ENCODE measurements around the gene PLPP4. TPM values are rescaled to one million over a fixed set of nuclear protein-coding genes. Genes with fewer than 3 reads are reported as not detected.

The PLPP4 gene
- polyA plus RNA-seq, 1 of the 3 experiments (the other 2 are of a cell fraction): 27.9 TPM

DNA sequence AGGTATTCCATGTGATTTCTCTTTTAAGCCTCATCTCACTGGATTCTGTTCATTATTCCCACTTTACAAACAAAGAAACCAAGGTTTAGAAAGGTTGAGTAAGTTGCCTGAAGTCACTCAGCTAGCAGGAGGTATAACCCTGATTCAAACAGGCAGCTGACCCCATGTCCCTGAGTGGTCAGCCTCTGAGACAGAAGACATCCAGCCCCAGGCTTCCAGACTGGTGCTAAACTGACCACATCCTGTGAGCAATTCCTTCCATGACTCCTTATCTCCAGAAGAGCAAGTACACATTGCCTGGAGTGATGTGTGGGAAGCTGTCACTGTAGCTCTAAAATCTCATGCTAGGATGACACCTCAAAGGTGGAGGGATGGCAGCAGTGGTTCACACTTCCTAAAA, 3.7 kb downstream of the PLPP4 start:
- Histone ChIP-seq H3K9me2 (no peaks in the 10 kb centered on the region), H3K79me2 (ENCODE audit: insufficient read depth) (peaks cover 86% of the 10 kb centered on the region), H3K9ac (peak overlapping the region; percentile 98; the same call in 1 of the 2 replicates), H3K36me3 (replicated peaks in 1 of 2; ENCODE audit: control insufficient read depth in 1 of 2, insufficient read depth in 2 of 2, low read length in 1 of 2) (peaks cover 0 to 13% of the 10 kb centered on the region in 2 experiments), H3K9me3 (no peaks in the 10 kb centered on the region), H3K27me3 (ENCODE audit: insufficient read depth) (no peaks in the 10 kb centered on the region), H3K4me3 (ENCODE audit: low read depth in 2 of 2, low read length in 1 of 2) (no peak overlapping the region), H3F3A (replicated peaks; ENCODE audit: insufficient read depth) (peaks cover 31% of the 10 kb centered on the region), H2AFZ (ENCODE audit: low read depth) (no peak overlapping the region), H3K27ac (ENCODE audit: low read depth in 2 of 2, low read length in 1 of 2) (peak overlapping the region in 1 of 2 experiments; percentile 88; a peak in 3 of 4 replicates), H3K4me2 (peak overlapping the region; percentile 96; the same call in 1 of the 2 replicates), H4K20me1 (ENCODE audit: insufficient read depth) (no peaks in the 10 kb centered on the region), H3K4me1 (ENCODE audit: control insufficient read depth in 1 of 2, insufficient read depth in 2 of 2, low read depth in 1 of 2, low read length in 1 of 2) (peaks cover 28 to 43% of the 10 kb centered on the region in 2 experiments)
- ChIA-PET CTCF (interaction anchor here (1.0 kb wide), 2 partner anchors 9 to 25 kb away, joined by 4 read pairs; no protein-coding TSS in a partner anchor), POLR2A (no interaction called here)
- DNase-seq: no peak
- TF ChIP-seq SIN3A (IDR thresholded peaks at IDR 0.05; ENCODE audit: borderline replicate concordance, low read depth, low read length) (peak; percentile 70; the same call in 1 of the 2 replicates), EZH2phosphoT487 (IDR thresholded peaks at IDR 0.05; ENCODE audit: borderline replicate concordance, low read depth) (no peak), GATA2 (CRISPR knock-in tag; IDR thresholded peaks at IDR 0.05) (no peak), RCOR1 (IDR thresholded peaks at IDR 0.05; ENCODE audit: low read length) (no peak), RXRA (IDR thresholded peaks at IDR 0.05; ENCODE audit: borderline replicate concordance, low read depth) (peak; percentile 97), RAD21 (IDR thresholded peaks at IDR 0.05; ENCODE audit: low read length) (no peak), USF1 (IDR thresholded peaks at IDR 0.05; ENCODE audit: borderline replicate concordance, low read depth) (no peak), PBX3 (IDR thresholded peaks at IDR 0.05) (peak; percentile 93), CTCF (IDR thresholded peaks at IDR 0.05) (no peak), CHD2 (IDR thresholded peaks at IDR 0.05; ENCODE audit: low read length, partially characterized antibody) (no peak), USF2 (IDR thresholded peaks at IDR 0.05; ENCODE audit: borderline replicate concordance, low read depth, low read length) (no peak), RFX5 (IDR thresholded peaks at IDR 0.05; ENCODE audit: low read length) (no peak), TAF1 (IDR thresholded peaks at IDR 0.05; ENCODE audit: borderline replicate concordance, low read depth, low read length) (no peak), YY1 (IDR thresholded peaks at IDR 0.05; ENCODE audit: low read depth) (no peak), NFIC (IDR thresholded peaks at IDR 0.05; ENCODE audit: borderline replicate concordance) (peak; percentile 77; the same call in 1 of the 2 replicates), NRF1 (IDR thresholded peaks at IDR 0.05; ENCODE audit: low read depth, low read length) (no peak), MEF2A (IDR thresholded peaks at IDR 0.05; ENCODE audit: borderline replicate concordance, low read depth) (no peak), SMC3 (IDR thresholded peaks at IDR 0.05; ENCODE audit: low read depth, low read length) (no peak), POLR2AphosphoS5 (IDR thresholded peaks at IDR 0.05; ENCODE audit: low read depth, low read length) (peak; percentile 81), TEAD4 (IDR thresholded peaks at IDR 0.05; ENCODE audit: borderline replicate concordance, insufficient read depth) (peak; percentile 80), MAX (IDR thresholded peaks at IDR 0.05; ENCODE audit: low read depth) (peak; percentile 70), TCF12 (IDR thresholded peaks at IDR 0.05) (peak; percentile 97), IRF3 (IDR thresholded peaks at IDR 0.05; ENCODE audit: low read depth, low read length) (no peak), JUND (IDR thresholded peaks at IDR 0.05) (peak; percentile 85), FOSL2 (IDR thresholded peaks at IDR 0.05; ENCODE audit: borderline replicate concordance, low read depth) (peak; percentile 84), GABPA (IDR thresholded peaks at IDR 0.05; ENCODE audit: low read depth) (no peak), FOXM1 (IDR thresholded peaks at IDR 0.05; ENCODE audit: low read depth) (peak; percentile 80)
- TF ChIP-seq, protein P1, sequence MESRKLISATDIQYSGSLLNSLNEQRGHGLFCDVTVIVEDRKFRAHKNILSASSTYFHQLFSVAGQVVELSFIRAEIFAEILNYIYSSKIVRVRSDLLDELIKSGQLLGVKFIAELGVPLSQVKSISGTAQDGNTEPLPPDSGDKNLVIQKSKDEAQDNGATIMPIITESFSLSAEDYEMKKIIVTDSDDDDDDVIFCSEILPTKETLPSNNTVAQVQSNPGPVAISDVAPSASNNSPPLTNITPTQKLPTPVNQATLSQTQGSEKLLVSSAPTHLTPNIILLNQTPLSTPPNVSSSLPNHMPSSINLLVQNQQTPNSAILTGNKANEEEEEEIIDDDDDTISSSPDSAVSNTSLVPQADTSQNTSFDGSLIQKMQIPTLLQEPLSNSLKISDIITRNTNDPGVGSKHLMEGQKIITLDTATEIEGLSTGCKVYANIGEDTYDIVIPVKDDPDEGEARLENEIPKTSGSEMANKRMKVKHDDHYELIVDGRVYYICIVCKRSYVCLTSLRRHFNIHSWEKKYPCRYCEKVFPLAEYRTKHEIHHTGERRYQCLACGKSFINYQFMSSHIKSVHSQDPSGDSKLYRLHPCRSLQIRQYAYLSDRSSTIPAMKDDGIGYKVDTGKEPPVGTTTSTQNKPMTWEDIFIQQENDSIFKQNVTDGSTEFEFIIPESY (IDR thresholded peaks at IDR 0.05; ENCODE audit: borderline replicate concordance, low read depth): peak; percentile 68; the same call in 1 of the 2 replicates

Data from SK-N-SH (cell line).